HG03469 (cell line): ENCODE results near the gene CKS1B.
A peak's percentile ranks its signal among the peaks of the same experiment; 100 is the strongest.

Experiments
- ATAC-seq: cut with Tn5 transposase; IDR thresholded peaks from one replicate; pipeline ENCODE4 v1.9.1; 2021; ENCODE audit warnings: mild to moderate bottlenecking, moderate library complexity, moderate number of reproducible peaks; ENCODE audit not compliant: unreplicated experiment

The CKS1B gene

GRCh38 chr1:155012026-155012546, 37.6 kb downstream of the CKS1B start:
- ATAC-seq, result no peak

GRCh38 chr1:155012776-155013602, 38.5 kb downstream of the CKS1B start:
- ATAC-seq, result no peak

GRCh38 chr1:155013632-155014031, 39.2 kb downstream of the CKS1B start:
- no peak for ATAC-seq

GRCh38 chr1:155014709-155015508, 40.4 kb downstream of the CKS1B start:
- ATAC-seq, result no peak

- no peak for ATAC-seq
These were observed 41.2 kb downstream of the CKS1B start for GRCh38 chr1:155015527-155016230.

- ATAC-seq, result no peak
These were observed 41.9 kb downstream of the CKS1B start for GRCh38 chr1:155016231-155016831.

GRCh38 chr1:155017041-155017945, 42.8 kb downstream of the CKS1B start:
- peak; percentile 41 for ATAC-seq

GRCh38 chr1:155017946-155018316, 43.5 kb downstream of the CKS1B start:
- no peak for ATAC-seq

GRCh38 chr1:155018617-155019348, 44.3 kb downstream of the CKS1B start:
- no peak for ATAC-seq

GRCh38 chr1:155019377-155020245, 45.1 kb downstream of the CKS1B start:
- no peak for ATAC-seq

GRCh38 chr1:155022136-155022926, 47.9 kb downstream of the CKS1B start:
- ATAC-seq, result no peak

- no peak for ATAC-seq
These were observed 48.4 kb downstream of the CKS1B start for GRCh38 chr1:155022927-155023236.

- no peak for ATAC-seq
These were observed 49.1 kb downstream of the CKS1B start for GRCh38 chr1:155023627-155024026.

- no peak for ATAC-seq
These were observed 49.8 kb downstream of the CKS1B start for GRCh38 chr1:155024315-155024714.

- no peak for ATAC-seq
These were observed 51.7 kb downstream of the CKS1B start for GRCh38 chr1:155026154-155026553.

GRCh38 chr1:155026588-155026987, 52.1 kb downstream of the CKS1B start:
- ATAC-seq, result no peak
